T1000 (cell line): ENCODE data around the gene TTLL9.

Experiments used
- DNase-seq: peaks from one replicate; lab custom pipeline; 2025; ENCODE audit warnings: mixed read lengths; lab: John Stamatoyannopoulos, UW

The TTLL9 gene

DNA sequence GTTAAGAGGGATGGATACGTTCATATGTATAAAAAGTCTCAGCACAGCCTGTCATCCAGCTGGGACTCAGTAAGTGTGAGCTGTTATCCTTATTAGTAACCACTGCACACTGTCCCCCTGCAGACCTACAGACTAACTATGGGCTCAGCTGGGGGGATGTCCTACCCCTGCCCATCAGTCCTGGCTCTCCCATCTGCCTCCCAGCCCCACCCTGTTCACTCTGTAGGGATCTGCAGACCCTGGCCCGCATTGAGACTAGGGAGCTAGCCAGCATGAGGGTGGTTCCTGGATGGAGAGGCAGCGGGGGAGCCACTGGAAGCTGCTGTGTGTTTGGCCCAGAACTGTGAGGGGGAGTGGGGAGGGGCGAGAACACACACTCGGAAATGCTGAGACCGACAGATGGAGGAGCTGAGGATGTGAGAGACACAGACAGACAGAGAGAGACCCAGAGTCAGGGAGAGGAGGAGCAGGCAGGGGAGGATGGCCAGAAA is 114.6 kb downstream of the TTLL9 start:
- no peak for DNase-seq

- DNase-seq: no peak
These were observed 117.3 kb downstream of the TTLL9 start for GRCh38 chr20:31987744-31988143.

DNA sequence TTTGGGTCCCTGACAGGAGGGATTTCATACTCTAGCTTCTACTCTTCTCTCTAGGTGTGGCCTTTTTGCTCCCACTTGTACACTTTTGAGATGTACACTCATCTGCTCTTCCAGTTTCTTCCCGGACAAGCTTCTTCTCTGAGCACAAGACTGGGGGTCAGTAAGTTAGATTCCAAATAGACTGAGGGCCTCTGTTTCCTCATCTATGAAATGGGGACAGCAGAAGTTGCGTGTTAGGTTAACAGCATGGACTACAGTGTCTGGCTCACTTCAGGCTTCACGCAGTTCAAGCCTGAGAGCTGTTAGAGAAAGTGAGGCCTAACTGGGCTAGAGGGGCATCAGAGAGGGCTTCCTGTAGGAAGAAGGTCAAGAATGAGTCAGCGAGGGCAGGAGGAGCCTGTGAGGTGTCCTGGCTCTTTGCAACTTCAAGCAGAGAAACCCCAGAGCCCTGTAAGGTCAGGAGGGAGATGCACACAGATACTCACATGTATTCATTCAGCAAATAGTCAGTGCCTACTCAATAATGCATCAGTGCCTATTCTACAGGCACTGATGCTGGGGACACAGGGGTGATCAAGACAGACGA is 118.1 kb downstream of the TTLL9 start:
- DNase-seq: no peak

DNA sequence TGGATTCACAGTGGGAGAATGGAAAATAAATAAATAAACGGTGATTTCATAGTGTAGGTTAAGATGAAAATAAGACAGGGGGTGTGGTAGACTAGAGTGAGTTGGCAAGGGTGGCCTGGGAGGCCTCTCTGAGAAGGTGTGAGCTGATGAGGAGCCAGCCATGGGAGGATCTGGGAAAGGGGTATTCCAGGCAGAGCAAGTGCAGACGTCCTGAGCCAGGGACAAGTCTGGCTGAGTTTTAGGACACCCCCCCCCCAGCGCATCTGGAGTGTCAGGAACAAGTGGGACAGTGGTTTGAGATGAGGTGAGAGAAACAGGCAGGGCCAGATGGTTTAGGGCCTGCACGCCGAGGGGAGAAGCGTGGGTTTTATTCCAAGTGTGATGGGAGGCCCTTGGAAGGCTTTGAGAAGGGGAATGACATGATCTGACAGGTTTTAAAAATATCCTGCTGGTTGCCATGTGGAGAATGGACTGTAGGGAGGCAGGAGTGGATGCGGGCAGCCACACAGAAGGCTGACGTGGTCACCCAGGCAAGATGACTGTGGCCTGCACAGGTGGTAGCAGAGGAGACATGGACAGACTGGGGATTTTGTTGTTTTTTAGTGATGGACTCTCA is 118.7 kb downstream of the TTLL9 start:
- DNase-seq: no peak

DNA sequence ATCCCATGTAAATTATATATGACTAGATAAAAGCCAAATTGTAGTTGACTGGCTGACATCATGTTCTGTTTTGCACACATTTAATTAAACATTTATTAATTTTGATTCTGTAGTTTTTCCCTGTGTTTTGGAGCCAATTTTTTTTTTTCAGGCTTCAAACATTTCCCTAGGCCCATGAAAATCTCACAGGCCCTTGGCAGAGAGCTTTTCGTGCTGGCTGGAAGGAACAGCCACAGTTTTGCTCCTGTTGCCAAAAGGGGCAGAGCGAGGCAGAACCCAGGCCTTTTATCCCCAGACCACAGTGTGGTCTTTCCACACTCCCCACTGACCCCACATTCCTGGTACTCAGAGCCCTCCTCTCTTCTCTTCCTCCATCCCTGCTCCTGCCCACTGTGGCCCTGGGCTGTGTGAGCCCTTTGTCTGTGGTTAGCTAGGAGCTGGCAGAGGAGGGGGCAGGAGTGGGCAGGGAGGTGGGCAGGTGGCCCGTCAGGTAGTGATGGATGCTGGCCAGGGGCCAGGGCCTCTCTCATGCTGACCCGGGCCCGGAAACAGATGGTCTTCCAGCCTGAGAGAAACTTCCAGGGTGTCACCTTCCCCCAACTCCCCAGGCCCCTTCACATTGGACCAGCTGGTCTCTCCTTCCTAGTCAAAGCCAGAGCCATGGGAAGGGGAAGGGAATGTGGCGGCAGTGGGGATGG is 120.4 kb downstream of the TTLL9 start:
- no peak for DNase-seq

- DNase-seq: no peak
These were observed 120.9 kb downstream of the TTLL9 start for GRCh38 chr20:31991339-31991705.

GRCh38 chr20:31992086-31992485 is 121.7 kb downstream of the TTLL9 start:
- no peak for DNase-seq
